Right ventricle myocardium inferior (tissue), 1 donor: ENCODE data around the gene CADPS. TPM values are rescaled to one million over a fixed set of nuclear protein-coding genes. Genes with fewer than 3 reads are reported as not detected.

Source experiments
- ATAC-seq: fragments of 200-7000 bp; cut with Tn5 transposase; one replicate; pipeline ENCODE4 v1.9.1; 2020; ENCODE audit warnings: mild to moderate bottlenecking, moderate library complexity
- DNase-seq: peaks from one replicate; pipeline ENCODE4 v3.0.0; 2021; ENCODE audit errors: missing footprints
- intact Hi-C: fragments of 100-400 bp; cut with DNase I; formaldehyde crosslinking; loops from one replicate; pipeline ENCODE4 v1.11.0; 2022
- total RNA-seq: library from RNA; stranded (reverse); fragmentation: NEBNext Ultra II Directional; extraction: Animal tissue kit (Norgen Biotek cat#: 25700); gene quantifications from one replicate; pipeline ENCODE4 v1.2.1, GENCODE V29; 2021
- donor health status: DM: no; HTN: yes; CAD: no; lungs with severe emphysema.

The CADPS gene
- total RNA-seq, 1 donor from 2014 or later: 10.4 TPM

GRCh38 chr3:62718011-62718410 is 157.2 kb downstream of the CADPS start:
- DNase-seq (no peak), ATAC-seq (no peak)
- intact Hi-C loops: no loop called here

GRCh38 chr3:62712746-62713145 is 162.5 kb downstream of the CADPS start:
- no peak for ATAC-seq
- intact Hi-C loops: no loop called here
- DNase-seq: no peak

GRCh38 chr3:62710751-62711150 is 164.5 kb downstream of the CADPS start:
- ATAC-seq (no peak), DNase-seq (no peak)
- intact Hi-C loops: no loop called here

- no peak for DNase-seq
- no peak for ATAC-seq
- intact Hi-C loops: no loop called here
Observed at GRCh38 chr3:62708638-62709373, 166.4 kb downstream of the CADPS start.

GRCh38 chr3:62705721-62706120 is 169.5 kb downstream of the CADPS start:
- ATAC-seq (no peak), DNase-seq (no peak)
- intact Hi-C loops: no loop called here

GRCh38 chr3:62703451-62704167 is 171.6 kb downstream of the CADPS start:
- intact Hi-C loops: no loop called here
- ATAC-seq (no peak), DNase-seq (no peak)

- intact Hi-C loops: no loop called here
- DNase-seq (no peak), ATAC-seq (no peak)
Observed at GRCh38 chr3:62700357-62700756, 174.9 kb downstream of the CADPS start.

- DNase-seq: no peak
- intact Hi-C loops: no loop called here
- no peak for ATAC-seq
Observed at GRCh38 chr3:62699728-62700127, 175.5 kb downstream of the CADPS start.

- DNase-seq: no peak
- no peak for ATAC-seq
- intact Hi-C loops: no loop called here
Observed at GRCh38 chr3:62696011-62696410, 179.2 kb downstream of the CADPS start.

- ATAC-seq: no peak
- intact Hi-C loops: no loop called here
- DNase-seq: no peak
Observed at GRCh38 chr3:62688812-62689211, 186.4 kb downstream of the CADPS start.

GRCh38 chr3:62688050-62688449 is 187.2 kb downstream of the CADPS start:
- no peak for ATAC-seq
- no peak for DNase-seq
- intact Hi-C loops: no loop called here

- intact Hi-C loops: no loop called here
- DNase-seq: no peak
- ATAC-seq: no peak
Observed at GRCh38 chr3:62686503-62687294, 188.5 kb downstream of the CADPS start.

- no peak for DNase-seq
- intact Hi-C loops: no loop called here
- ATAC-seq: no peak
Observed at GRCh38 chr3:62682826-62683225, 192.4 kb downstream of the CADPS start.

- DNase-seq (no peak), ATAC-seq (no peak)
- intact Hi-C loops: no loop called here
Observed at GRCh38 chr3:62679988-62680387, 195.2 kb downstream of the CADPS start.

- intact Hi-C loops: no loop called here
- DNase-seq (no peak), ATAC-seq (no peak)
Observed at GRCh38 chr3:62678841-62679240, 196.4 kb downstream of the CADPS start.

GRCh38 chr3:62677926-62678325 is 197.3 kb downstream of the CADPS start:
- DNase-seq: no peak
- intact Hi-C loops: no loop called here
- ATAC-seq: no peak

GRCh38 chr3:62676689-62677271 is 198.4 kb downstream of the CADPS start:
- intact Hi-C loops: no loop called here
- DNase-seq (no peak), ATAC-seq (no peak)

GRCh38 chr3:62675492-62675891 is 199.7 kb downstream of the CADPS start:
- no peak for DNase-seq
- no peak for ATAC-seq
- intact Hi-C loops: no loop called here

GRCh38 chr3:62672988-62673313 is 202.3 kb downstream of the CADPS start:
- intact Hi-C loops: no loop called here
- DNase-seq: no peak
- ATAC-seq: no peak
